Ishikawa (cell line): Measurements from ENCODE around the gene DICER1.

Source experiments
- CEBPB ChIP-seq: IDR thresholded peaks from 2 replicates; pipeline ENCODE4 v1.6.1; 2012
- CREB1 ChIP-seq: IDR thresholded peaks from 2 replicates; pipeline ENCODE4 v1.6.1; 2012; ENCODE audit warnings: low read depth
- EP300 ChIP-seq: IDR thresholded peaks from 2 replicates; pipeline ENCODE4 v1.6.1; 2012; ENCODE audit warnings: borderline replicate concordance
- FOXM1 ChIP-seq: IDR thresholded peaks from 2 replicates; pipeline ENCODE4 v1.6.1; 2012; ENCODE audit warnings: low read depth, borderline replicate concordance
- NFIC ChIP-seq: IDR thresholded peaks from 2 replicates; pipeline ENCODE4 v1.6.1; 2012
- TAF1 ChIP-seq: IDR thresholded peaks from 2 replicates; pipeline ENCODE4 v1.6.1; 2012; ENCODE audit warnings: low read depth, mild to moderate bottlenecking
- ZBTB7A ChIP-seq: IDR thresholded peaks from 2 replicates; pipeline ENCODE4 v1.6.1; 2012; ENCODE audit warnings: low read depth
- TF ChIP-seq, protein P1 (sequence below): IDR thresholded peaks from 2 replicates; pipeline ENCODE4 v1.6.1; 2012; ENCODE audit warnings: low read depth, mild to moderate bottlenecking
- TF ChIP-seq, protein P2 (sequence below): IDR thresholded peaks from 2 replicates; pipeline ENCODE4 v1.6.1; 2012

DNA sequence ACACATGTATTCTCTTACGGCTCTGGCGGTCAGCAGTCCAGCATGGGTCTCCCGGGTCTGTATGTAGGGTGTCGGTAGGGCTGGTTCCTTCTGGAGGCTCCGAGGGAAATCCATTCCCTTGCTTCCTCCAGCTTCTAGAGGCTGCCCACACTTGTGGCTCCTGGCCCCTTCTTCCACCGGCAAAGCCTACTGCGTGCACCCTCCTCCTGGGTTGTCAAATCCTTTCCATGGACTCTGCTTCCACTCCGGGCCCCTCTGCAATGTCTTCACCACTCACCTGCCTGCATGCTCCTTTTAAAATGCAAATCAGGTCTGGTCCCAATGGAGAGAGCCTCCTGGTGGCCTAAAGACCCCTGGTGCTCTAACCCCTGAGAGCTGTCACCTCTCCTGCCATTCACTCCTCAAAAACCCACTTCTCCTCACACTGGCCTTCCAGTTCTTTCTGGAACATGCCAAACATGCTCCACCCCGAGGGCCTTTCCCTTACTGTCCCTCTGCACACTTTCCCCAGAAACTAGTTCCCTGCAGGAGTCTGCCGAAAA is 108.5 kb downstream of the DICER1 start:
- TF ChIP-seq, protein P1, sequence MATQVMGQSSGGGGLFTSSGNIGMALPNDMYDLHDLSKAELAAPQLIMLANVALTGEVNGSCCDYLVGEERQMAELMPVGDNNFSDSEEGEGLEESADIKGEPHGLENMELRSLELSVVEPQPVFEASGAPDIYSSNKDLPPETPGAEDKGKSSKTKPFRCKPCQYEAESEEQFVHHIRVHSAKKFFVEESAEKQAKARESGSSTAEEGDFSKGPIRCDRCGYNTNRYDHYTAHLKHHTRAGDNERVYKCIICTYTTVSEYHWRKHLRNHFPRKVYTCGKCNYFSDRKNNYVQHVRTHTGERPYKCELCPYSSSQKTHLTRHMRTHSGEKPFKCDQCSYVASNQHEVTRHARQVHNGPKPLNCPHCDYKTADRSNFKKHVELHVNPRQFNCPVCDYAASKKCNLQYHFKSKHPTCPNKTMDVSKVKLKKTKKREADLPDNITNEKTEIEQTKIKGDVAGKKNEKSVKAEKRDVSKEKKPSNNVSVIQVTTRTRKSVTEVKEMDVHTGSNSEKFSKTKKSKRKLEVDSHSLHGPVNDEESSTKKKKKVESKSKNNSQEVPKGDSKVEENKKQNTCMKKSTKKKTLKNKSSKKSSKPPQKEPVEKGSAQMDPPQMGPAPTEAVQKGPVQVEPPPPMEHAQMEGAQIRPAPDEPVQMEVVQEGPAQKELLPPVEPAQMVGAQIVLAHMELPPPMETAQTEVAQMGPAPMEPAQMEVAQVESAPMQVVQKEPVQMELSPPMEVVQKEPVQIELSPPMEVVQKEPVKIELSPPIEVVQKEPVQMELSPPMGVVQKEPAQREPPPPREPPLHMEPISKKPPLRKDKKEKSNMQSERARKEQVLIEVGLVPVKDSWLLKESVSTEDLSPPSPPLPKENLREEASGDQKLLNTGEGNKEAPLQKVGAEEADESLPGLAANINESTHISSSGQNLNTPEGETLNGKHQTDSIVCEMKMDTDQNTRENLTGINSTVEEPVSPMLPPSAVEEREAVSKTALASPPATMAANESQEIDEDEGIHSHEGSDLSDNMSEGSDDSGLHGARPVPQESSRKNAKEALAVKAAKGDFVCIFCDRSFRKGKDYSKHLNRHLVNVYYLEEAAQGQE = no peak
- no peak for TF ChIP-seq EP300
- TF ChIP-seq CEBPB = no peak
- TF ChIP-seq CREB1 = no peak
- no peak for TF ChIP-seq ZBTB7A
- no peak for TF ChIP-seq NFIC
- no peak for TF ChIP-seq TAF1
- TF ChIP-seq FOXM1 = no peak
- TF ChIP-seq, protein P2, sequence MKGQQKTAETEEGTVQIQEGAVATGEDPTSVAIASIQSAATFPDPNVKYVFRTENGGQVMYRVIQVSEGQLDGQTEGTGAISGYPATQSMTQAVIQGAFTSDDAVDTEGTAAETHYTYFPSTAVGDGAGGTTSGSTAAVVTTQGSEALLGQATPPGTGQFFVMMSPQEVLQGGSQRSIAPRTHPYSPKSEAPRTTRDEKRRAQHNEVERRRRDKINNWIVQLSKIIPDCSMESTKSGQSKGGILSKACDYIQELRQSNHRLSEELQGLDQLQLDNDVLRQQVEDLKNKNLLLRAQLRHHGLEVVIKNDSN = no peak
